Measurements from ENCODE around the gene MS4A6A. TPM values are rescaled to one million over a fixed set of nuclear protein-coding genes. Genes with fewer than 3 reads are reported as not detected.

Gene MS4A6A
- total and polyA plus RNA-seq, 2 donors (not counting 3 experiments of a cell fraction or from before 2014, with no cell fraction given) = 2.7 to 5.0 TPM

- Histone ChIP-seq H3K4me2 (ENCODE audit: insufficient read depth, low read length) (no peak overlapping the region), H2AFZ (ENCODE audit: low read depth, low read length) (no peak overlapping the region), H3K27me3 (ENCODE audit: control insufficient read depth in 2 of 2, insufficient read depth in 2 of 2, low read length in 2 of 2) (no peaks in the 10 kb centered on the region), H3K4me3 (replicated peaks in 1 of 3; ENCODE audit: insufficient read depth in 1 of 3, low read depth in 1 of 3, low read length in 3 of 3) (no peak overlapping the region), H3K9me3 (replicated peaks; ENCODE audit: control insufficient read depth, insufficient read depth, low read length) (no peaks in the 10 kb centered on the region), H3K4me1 (ENCODE audit: control insufficient read depth, extremely low read depth, insufficient read depth, low read length) (no peaks in the 10 kb centered on the region), H3K9me1 (replicated peaks; ENCODE audit: control insufficient read depth, extremely low read depth, insufficient read depth, low read length) (no peaks in the 10 kb centered on the region), H4K20me1 (replicated peaks; ENCODE audit: control insufficient read depth, extremely low read depth, insufficient read depth, low read length) (no peaks in the 10 kb centered on the region), H3K36me3 (ENCODE audit: control insufficient read depth in 2 of 2, extremely low read depth in 1 of 2, insufficient read depth in 2 of 2, low read length in 2 of 2) (no peaks in the 10 kb centered on the region), H3K9ac (replicated peaks; ENCODE audit: extremely low read depth, insufficient read depth, low read length) (no peak overlapping the region), H3K27ac (ENCODE audit: insufficient read depth, low read depth, low read length) (no peak overlapping the region), H3K79me2 (ENCODE audit: control insufficient read depth, insufficient read depth, low read length) (no peaks in the 10 kb centered on the region)
- dilution Hi-C loops (cut with MboI; ENCODE audit: extremely low pct_ligation_motif_present, low sequenced_read_pairs) = no loop called here
- CTCF ChIA-PET = interaction anchor here (0.8 to 2.1 kb wide), 5 partner anchors 20 to 133 kb away, joined by 3 to 18 read pairs (median 4); partner anchors contain the start of gene MS4A6A
- POLR2A ChIA-PET = no interaction called here
- FAIRE-seq (no peak), DNase-seq (ENCODE audit: low read depth, low spot score) (no peak)
- no TSS peak for BruUV-seq (replicated peaks)
- TF ChIP-seq JUN (IDR thresholded peaks at IDR 0.05; ENCODE audit: borderline replicate concordance, insufficient read depth, insufficient read length, low read depth) = no peak
- TF ChIP-seq FOS (IDR thresholded peaks at IDR 0.05; ENCODE audit: borderline replicate concordance, insufficient read depth, low read length) = no peak
- no peak for TF ChIP-seq EZH2 (IDR thresholded peaks at IDR 0.05; ENCODE audit: borderline replicate concordance, low read depth, low read length, severe bottlenecking)
- TF ChIP-seq POLR2A (IDR thresholded peaks at IDR 0.05; ENCODE audit: low read depth, low read length) = no peak
- TF ChIP-seq MYC (IDR thresholded peaks at IDR 0.05; ENCODE audit: low read depth, low read length) = no peak
- TF ChIP-seq, protein P1, sequence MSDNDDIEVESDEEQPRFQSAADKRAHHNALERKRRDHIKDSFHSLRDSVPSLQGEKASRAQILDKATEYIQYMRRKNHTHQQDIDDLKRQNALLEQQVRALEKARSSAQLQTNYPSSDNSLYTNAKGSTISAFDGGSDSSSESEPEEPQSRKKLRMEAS (IDR thresholded peaks at IDR 0.05; ENCODE audit: insufficient read depth, insufficient read length) = no peak
- TF ChIP-seq GATA2 (IDR thresholded peaks at IDR 0.05; ENCODE audit: insufficient read depth, insufficient read length, low read depth, low read length) = no peak
- no peak for TF ChIP-seq POLR2AphosphoS5 (IDR thresholded peaks at IDR 0.05; ENCODE audit: insufficient read depth, low read depth, low read length)
- TF ChIP-seq CTCF (IDR thresholded peaks at IDR 0.05; ENCODE audit: extremely low read depth in 1 of 2, insufficient read depth in 1 of 2, low read depth in 1 of 2, low read length in 2 of 2) = no peak
- intact Hi-C loops (cut with micrococcal nuclease) = no loop called here
Observed at GRCh38 chr11:60230681-60231080, 47.8 kb upstream of the MS4A6A start.

Measured in endothelial cell of umbilical vein (primary cell).